Erythroblast (primary cell): ENCODE results near the gene SEPTIN5.
"Not testable (repeated sequence)": the region's sequence is repeated elsewhere in the genome, so short reads cannot be mapped to it uniquely, and the experiment has no call there.

Experiments
- DNase-seq, 2 experiments: peaks; one replicate each; lab custom pipeline; 2025; lab: John Stamatoyannopoulos, UW
- GATA1 ChIP-seq: IDR thresholded peaks from 2 replicates; pipeline ENCODE4 v1.6.1; 2011; ENCODE audit warnings: low read depth, mild to moderate bottlenecking, control low read depth, low read length, moderate library complexity
- POLR2A ChIP-seq: IDR thresholded peaks from 2 replicates; pipeline ENCODE4 v1.6.1; 2011; ENCODE audit warnings: mild to moderate bottlenecking, low read length

Gene SEPTIN5

DNA sequence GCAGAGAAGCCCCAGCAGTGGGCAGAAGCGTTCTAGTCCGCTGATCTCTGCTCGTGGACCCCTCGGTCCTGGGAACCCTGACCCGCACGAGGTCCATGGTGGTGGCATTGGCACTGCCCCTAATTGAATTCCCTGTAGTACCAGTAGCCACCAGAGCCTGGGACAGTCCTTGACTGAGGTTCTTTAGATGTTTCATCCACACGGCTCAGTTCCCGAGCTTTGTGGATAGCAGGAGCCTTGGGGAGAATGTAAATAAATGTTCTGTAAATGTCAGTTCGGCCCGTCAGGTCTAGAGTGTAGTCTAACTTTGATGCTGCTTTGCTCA is 39.4 kb upstream of the SEPTIN5 start:
- no peak for DNase-seq
- TF ChIP-seq GATA1: no peak

DNA sequence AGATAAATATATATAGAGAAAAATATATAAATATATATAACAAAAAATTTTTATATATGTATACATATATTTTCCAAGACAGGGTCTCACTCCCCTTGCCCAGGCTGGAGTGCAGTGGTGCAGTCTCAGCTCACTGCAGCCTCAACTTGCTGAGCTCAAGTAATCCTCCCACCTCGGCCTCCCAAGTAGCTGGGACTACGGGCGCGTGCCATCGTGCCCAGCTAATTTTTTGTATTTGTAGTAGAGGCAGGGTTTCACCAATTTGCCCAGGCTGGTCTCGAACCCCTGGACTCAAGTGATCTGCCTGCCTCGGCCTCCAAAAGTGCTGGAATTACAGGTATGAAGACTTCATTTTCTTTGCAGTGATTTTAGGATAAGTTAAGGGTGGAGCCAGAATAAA is 38.9 kb upstream of the SEPTIN5 start:
- no peak for DNase-seq
- TF ChIP-seq POLR2A (no peak), GATA1 (no peak)

DNA sequence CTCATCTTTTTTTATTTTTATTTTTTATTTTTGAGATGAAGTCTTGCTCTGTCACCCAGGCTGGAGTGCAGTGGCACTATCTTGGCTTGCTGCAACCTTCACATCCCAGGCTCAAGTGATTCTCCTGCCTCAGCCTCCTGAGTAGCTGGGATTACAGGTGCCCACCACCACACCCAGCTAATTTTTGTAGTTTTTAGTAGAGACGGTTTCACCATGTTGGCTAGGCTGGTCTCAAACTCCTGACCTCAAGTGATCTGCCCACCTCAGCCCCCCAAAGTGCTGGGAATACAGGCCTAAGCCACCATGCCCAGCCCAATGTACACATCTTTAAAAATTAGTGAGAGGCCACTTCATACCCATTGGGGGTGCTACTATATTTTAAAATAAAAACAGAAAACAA is 37.9 kb upstream of the SEPTIN5 start:
- not testable (repeated sequence) for DNase-seq

GRCh38 chr22:19678949-19679521 is 35.3 kb upstream of the SEPTIN5 start:
- TF ChIP-seq POLR2A (no peak), GATA1 (no peak)
- DNase-seq: no peak

- TF ChIP-seq GATA1 (no peak), POLR2A (no peak)
- peak; percentile 18 to 60 for DNase-seq
These were observed 34.7 kb upstream of the SEPTIN5 start for GRCh38 chr22:19679522-19680101.

GRCh38 chr22:19680287-19680881 is 33.9 kb upstream of the SEPTIN5 start:
- no peak for DNase-seq
- TF ChIP-seq POLR2A (no peak), GATA1 (no peak)

GRCh38 chr22:19680911-19681862 is 33.1 kb upstream of the SEPTIN5 start:
- no peak for TF ChIP-seq GATA1
- peak in 1 of 2 experiments; percentile 47 for DNase-seq

DNA sequence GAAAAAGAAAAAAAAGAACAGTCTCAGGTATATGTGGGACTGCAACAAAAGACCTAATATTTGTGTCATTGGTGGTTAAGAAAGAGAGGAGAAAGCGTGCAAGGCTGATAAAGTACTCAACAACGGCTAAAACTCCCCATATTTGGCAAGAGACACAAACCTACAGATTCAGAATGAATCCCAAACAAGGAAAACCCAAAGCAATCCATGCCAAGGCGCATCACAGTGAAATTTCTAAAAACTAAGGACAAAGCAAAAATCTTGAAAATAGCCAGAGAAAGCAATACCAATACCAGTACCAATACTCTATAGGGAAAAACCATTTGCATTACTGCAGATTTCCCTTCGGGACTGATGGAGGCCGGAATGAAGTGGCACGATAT is 32.4 kb upstream of the SEPTIN5 start:
- TF ChIP-seq POLR2A (no peak), GATA1 (no peak)
- no peak for DNase-seq

- TF ChIP-seq GATA1 (no peak), POLR2A (no peak)
- no peak for DNase-seq
These were observed 27.4 kb upstream of the SEPTIN5 start for GRCh38 chr22:19686946-19687345.

DNA sequence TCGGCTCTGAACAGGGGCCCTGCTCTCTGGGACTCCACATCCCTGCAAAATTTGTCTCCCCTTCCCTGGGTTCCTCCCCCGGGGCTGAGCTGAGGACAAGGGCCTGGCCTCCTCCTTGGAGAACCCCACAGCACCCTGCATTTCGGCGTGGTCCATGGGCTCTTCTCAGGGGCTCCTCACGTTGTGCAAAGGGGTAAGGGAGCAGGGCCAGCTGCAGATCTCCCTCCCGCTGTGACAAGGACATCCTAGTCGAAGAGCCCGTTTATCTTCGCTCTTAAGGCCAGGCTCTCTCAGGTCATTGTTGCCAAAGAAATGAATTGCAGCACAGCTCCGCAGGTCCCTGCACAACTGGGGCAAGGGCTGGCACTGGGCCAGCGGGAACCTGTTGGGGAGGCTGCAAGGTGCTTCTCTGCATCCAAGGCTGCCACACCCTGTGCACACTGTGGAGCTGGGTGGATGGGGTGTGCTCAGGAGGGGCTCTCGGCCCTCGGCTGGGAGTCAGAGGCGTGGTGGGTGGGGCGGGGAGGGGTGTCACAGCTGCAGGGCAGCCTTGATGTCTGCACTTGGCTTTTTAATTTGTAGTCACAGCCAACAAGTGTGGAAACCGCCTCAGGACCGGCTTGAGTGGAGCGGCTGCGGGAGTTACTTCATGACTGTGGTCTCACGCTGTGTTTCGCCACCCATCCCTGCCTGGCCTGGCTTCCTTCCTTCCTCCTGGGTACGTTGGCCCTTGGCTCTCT is 26.6 kb upstream of the SEPTIN5 start:
- DNase-seq: no peak
- no peak for TF ChIP-seq POLR2A

GRCh38 chr22:19688301-19689290 is 25.7 kb upstream of the SEPTIN5 start:
- no peak for DNase-seq
- no peak for TF ChIP-seq POLR2A
- TF ChIP-seq GATA1: no peak

DNA sequence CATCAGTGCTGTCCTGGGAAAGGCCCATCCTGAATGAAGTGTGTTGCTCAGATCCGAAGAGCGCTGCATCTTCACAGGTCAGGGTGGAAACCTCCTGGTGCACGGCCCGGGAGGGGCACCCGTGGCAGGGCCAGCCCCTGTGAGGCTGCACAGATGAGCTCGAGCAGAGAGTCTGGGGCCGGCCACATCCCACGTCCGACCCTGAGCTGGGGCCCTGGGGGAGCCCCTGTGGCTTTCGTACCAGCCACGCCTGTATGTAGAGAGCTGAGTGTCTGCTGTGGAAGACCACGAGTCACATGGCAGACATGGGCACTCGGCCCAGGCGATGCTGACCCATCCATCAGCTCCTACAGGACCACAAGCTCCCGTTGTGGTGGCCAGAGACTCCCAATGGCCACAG is 24.9 kb upstream of the SEPTIN5 start:
- DNase-seq: no peak
- TF ChIP-seq POLR2A (no peak), GATA1 (no peak)
